ENCODE data around the gene UBE2G2. TPM values are rescaled to one million over a fixed set of nuclear protein-coding genes. Genes with fewer than 3 reads are reported as not detected.

UBE2G2 gene
- total and polyA plus RNA-seq, 2 experiments from 2014 or later: 79.4 to 86.4 TPM

- no peak overlapping the region for H3K27ac ChIP-seq
- H3K27me3 ChIP-seq: no peaks in the 10 kb centered on the region
- no peaks in the 10 kb centered on the region for H3K4me1 ChIP-seq (ENCODE audit: low read depth)
- TF ChIP-seq CTCF (IDR thresholded peaks at IDR 0.05; ENCODE audit: low read depth, low read length): no peak
- no peak overlapping the region for H3K4me3 ChIP-seq
- no peak for DNase-seq (ENCODE audit: low read depth in 1 of 2, low spot score in 1 of 2)
- H3K9me3 ChIP-seq (ENCODE audit: low read depth): no peaks in the 10 kb centered on the region
- peaks cover 8% of the 10 kb centered on the region for H3K36me3 ChIP-seq
Observed at GRCh38 chr21:44766818-44767354, 34.7 kb downstream of the UBE2G2 start.

GRCh38 chr21:44766014-44766817 lies 35.4 kb downstream of the UBE2G2 start:
- H3K36me3 ChIP-seq: peaks cover 8% of the 10 kb centered on the region
- no peak overlapping the region for H3K27ac ChIP-seq
- no peak for DNase-seq (ENCODE audit: low read depth in 1 of 2, low spot score in 1 of 2)

GRCh38 chr21:44765231-44766013 lies 36.2 kb downstream of the UBE2G2 start:
- H3K36me3 ChIP-seq: peaks cover 6% of the 10 kb centered on the region
- no peaks in the 10 kb centered on the region for H3K9me3 ChIP-seq (ENCODE audit: low read depth)
- H3K4me1 ChIP-seq (ENCODE audit: low read depth): no peaks in the 10 kb centered on the region
- H3K27ac ChIP-seq: no peak overlapping the region
- no peak overlapping the region for H3K4me3 ChIP-seq
- TF ChIP-seq CTCF (IDR thresholded peaks at IDR 0.05; ENCODE audit: low read depth, low read length): no peak
- H3K27me3 ChIP-seq: no peaks in the 10 kb centered on the region
- peak in 1 of 2 donors; percentile 47 for DNase-seq (ENCODE audit: low read depth in 1 of 2, low spot score in 1 of 2)

More at GRCh38 chr21:44766014-44766817, 35.4 kb downstream of the UBE2G2 start:
- no peaks in the 10 kb centered on the region for H3K4me1 ChIP-seq (ENCODE audit: low read depth)
- no peak for TF ChIP-seq CTCF (IDR thresholded peaks at IDR 0.05; ENCODE audit: low read depth, low read length)
- H3K27me3 ChIP-seq: no peaks in the 10 kb centered on the region
- no peak overlapping the region for H3K4me3 ChIP-seq
- H3K9me3 ChIP-seq (ENCODE audit: low read depth): no peaks in the 10 kb centered on the region

- DNase-seq (ENCODE audit: low read depth in 1 of 2, low spot score in 1 of 2): peak in 1 of 2 donors; percentile 21
- H3K4me1 ChIP-seq (ENCODE audit: low read depth): no peaks in the 10 kb centered on the region
Observed at GRCh38 chr21:44764319-44765230, 37.0 kb downstream of the UBE2G2 start.

More at GRCh38 chr21:44764319-44765230, 37.0 kb downstream of the UBE2G2 start:
- no peak for TF ChIP-seq CTCF (IDR thresholded peaks at IDR 0.05; ENCODE audit: low read depth, low read length)
- H3K27me3 ChIP-seq: no peaks in the 10 kb centered on the region
- H3K4me3 ChIP-seq: no peak overlapping the region
- no peaks in the 10 kb centered on the region for H3K36me3 ChIP-seq
- no peaks in the 10 kb centered on the region for H3K9me3 ChIP-seq (ENCODE audit: low read depth)
- H3K27ac ChIP-seq: no peak overlapping the region

All from cardiac muscle cell (in vitro differentiated cells and primary cell).